ENCODE data around the gene CFAP57.
"Not testable (repeated sequence)": the region's sequence is repeated elsewhere in the genome, so short reads cannot be mapped to it uniquely, and the experiment has no call there.

DNA sequence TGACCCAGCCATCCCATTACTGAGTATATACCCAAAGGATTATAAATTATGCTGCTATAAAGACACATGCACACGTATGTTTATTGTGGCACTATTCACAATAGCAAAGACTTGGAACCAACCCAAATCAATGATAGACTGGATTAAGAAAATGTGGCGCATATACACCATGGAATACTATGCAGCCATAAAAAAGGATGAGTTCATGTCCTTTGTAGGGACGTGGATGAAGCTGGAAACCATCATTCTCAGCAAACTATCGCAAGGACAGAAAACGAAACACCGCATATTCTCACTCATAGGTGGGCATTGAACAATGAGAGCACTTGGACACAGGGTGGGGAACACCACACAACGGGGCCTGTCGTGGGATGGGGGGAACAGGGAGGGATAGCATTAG lies 36.1 kb downstream of the CFAP57 start:
- not testable (repeated sequence) for TF ChIP-seq GATA2 (CRISPR knock-in tag; IDR thresholded peaks at IDR 0.05); CTCF (IDR thresholded peaks at IDR 0.05 in 2 of 3, conservative IDR thresholded peaks at IDR 0.05 in 1 of 3; ENCODE audit: insufficient read depth in 2 of 3, low read depth in 1 of 3, low read length in 3 of 3); MYC (IDR thresholded peaks at IDR 0.05; ENCODE audit: low read depth, low read length); MYC (CRISPR knock-in tag; IDR thresholded peaks at IDR 0.05; ENCODE audit: borderline replicate concordance, low read depth); AFF4 (CRISPR knock-in tag; IDR thresholded peaks at IDR 0.05); DNMT1 (IDR thresholded peaks at IDR 0.05); POLR3A (IDR thresholded peaks at IDR 0.05; ENCODE audit: borderline replicate concordance, extremely low read depth, insufficient read depth, insufficient read length); FOXK1 (CRISPR knock-in tag; IDR thresholded peaks at IDR 0.05; ENCODE audit: borderline replicate concordance)
- TF ChIP-seq, protein P1, sequence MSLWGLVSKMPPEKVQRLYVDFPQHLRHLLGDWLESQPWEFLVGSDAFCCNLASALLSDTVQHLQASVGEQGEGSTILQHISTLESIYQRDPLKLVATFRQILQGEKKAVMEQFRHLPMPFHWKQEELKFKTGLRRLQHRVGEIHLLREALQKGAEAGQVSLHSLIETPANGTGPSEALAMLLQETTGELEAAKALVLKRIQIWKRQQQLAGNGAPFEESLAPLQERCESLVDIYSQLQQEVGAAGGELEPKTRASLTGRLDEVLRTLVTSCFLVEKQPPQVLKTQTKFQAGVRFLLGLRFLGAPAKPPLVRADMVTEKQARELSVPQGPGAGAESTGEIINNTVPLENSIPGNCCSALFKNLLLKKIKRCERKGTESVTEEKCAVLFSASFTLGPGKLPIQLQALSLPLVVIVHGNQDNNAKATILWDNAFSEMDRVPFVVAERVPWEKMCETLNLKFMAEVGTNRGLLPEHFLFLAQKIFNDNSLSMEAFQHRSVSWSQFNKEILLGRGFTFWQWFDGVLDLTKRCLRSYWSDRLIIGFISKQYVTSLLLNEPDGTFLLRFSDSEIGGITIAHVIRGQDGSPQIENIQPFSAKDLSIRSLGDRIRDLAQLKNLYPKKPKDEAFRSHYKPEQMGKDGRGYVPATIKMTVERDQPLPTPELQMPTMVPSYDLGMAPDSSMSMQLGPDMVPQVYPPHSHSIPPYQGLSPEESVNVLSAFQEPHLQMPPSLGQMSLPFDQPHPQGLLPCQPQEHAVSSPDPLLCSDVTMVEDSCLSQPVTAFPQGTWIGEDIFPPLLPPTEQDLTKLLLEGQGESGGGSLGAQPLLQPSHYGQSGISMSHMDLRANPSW (CRISPR knock-in tag; IDR thresholded peaks at IDR 0.05) = not testable (repeated sequence)

All from K562 (cell line).